Small intestine (tissue), 7 donors: ENCODE data around the gene PRKD2. TPM values are rescaled to one million over a fixed set of nuclear protein-coding genes. Genes with fewer than 3 reads are reported as not detected.

Experiments used
- DNase-seq, 2 donors: peaks; one replicate each; pipeline versions ENCODE4 v3.0.0 to v3.0.0-alpha.2; 2013
- FAIRE-seq: peaks from 2 replicates; lab custom pipeline; 2012; peaks lifted over from hg19 to GRCh38; lab: Jason Lieb, UNC
- H3K27ac ChIP-seq, 3 donors: one replicate each; pipeline ENCODE4 v1.5.1; 2013; ENCODE audit warnings: low read length in 2 of 3, mild to moderate bottlenecking in 2 of 3, control low read depth in 1 of 3, inconsistent platforms in 1 of 3, low read depth in 1 of 3, moderate library complexity in 1 of 3
- H3K27me3 ChIP-seq, 3 donors: one replicate each; pipeline ENCODE4 v1.6.1; 2013; ENCODE audit warnings: low read length in 3 of 3, inconsistent platforms in 1 of 3; ENCODE audit not compliant: control insufficient read depth in 3 of 3, insufficient read depth in 3 of 3
- H3K36me3 ChIP-seq, 3 donors: one replicate each; pipeline ENCODE4 v1.6.1; 2013; ENCODE audit warnings: low read length in 3 of 3, inconsistent platforms in 1 of 3, low read depth in 1 of 3, mild to moderate bottlenecking in 1 of 3, moderate library complexity in 1 of 3; ENCODE audit not compliant: control insufficient read depth in 3 of 3, insufficient read depth in 2 of 3
- H3K4me1 ChIP-seq, 3 donors: one replicate each; pipeline ENCODE4 v1.6.1; 2013; ENCODE audit warnings: low read length in 2 of 3, inconsistent platforms in 1 of 3, low read depth in 1 of 3, mild to moderate bottlenecking in 1 of 3, moderate library complexity in 1 of 3; ENCODE audit not compliant: control insufficient read depth in 3 of 3, insufficient read depth in 2 of 3
- H3K4me3 ChIP-seq, 3 donors: one replicate each; pipeline ENCODE4 v1.5.1; 2013; ENCODE audit warnings: low read length in 3 of 3, control low read depth in 1 of 3, inconsistent platforms in 1 of 3, low read depth in 1 of 3, mild to moderate bottlenecking in 1 of 3, moderate library complexity in 1 of 3
- H3K9me3 ChIP-seq, 2 donors: one replicate each; pipeline ENCODE4 v1.6.1; 2013; ENCODE audit warnings: low read depth in 1 of 2, low read length in 1 of 2; ENCODE audit not compliant: control insufficient read depth in 2 of 2, insufficient read depth in 1 of 2
- WGBS, 3 donors: extraction: QIAGEN DNeasy Blood & Tissue Kit; methylation state at CpG; one replicate each; pipeline ENCODE4 v1.1.7; 2013; 5-methylcytosine and 5-hydroxymethylcytosine counted together
- polyA plus RNA-seq, 4 donors: library from polyadenylated mRNA; stranded (reverse) in 3 of 4; unstranded in 1 of 4; fragments of 200-250 nt in 3 of 4; fragments of 120-200 nt in 1 of 4; gene quantifications; one replicate each; pipeline versions ENCODE4 v1.2.1 to v1.2.3, GENCODE V29; 2013
- donor health status: healthy with polysubstance abuse.
- donor health status: control.
- donor health status: control.
- donor health status: Bipolar disorder and iron deficiency.
- donor health status: healthy.

PRKD2 gene
- polyA plus RNA-seq, 4 donors = 30.7 to 87.4 (median 57.6) TPM

GRCh38 chr19:46729696-46730095, 12.8 kb upstream of the PRKD2 start:
- no peaks in the 10 kb centered on the region for H3K4me1 ChIP-seq
- no peaks in the 10 kb centered on the region for H3K27me3 ChIP-seq
- WGBS, 3 donors = 85 to 90% (median 87%) methylated on average over 7 of the region's 7 CpGs
- DNase-seq (no peak), FAIRE-seq (no peak)
- H3K36me3 ChIP-seq = peaks cover 19 to 92% (median 41%) of the 10 kb centered on the region in 3 donors
- no peaks in the 10 kb centered on the region for H3K9me3 ChIP-seq
- no peak overlapping the region for H3K27ac ChIP-seq
- no peak overlapping the region for H3K4me3 ChIP-seq

- H3K36me3 ChIP-seq = peaks cover 19 to 97% (median 42%) of the 10 kb centered on the region in 3 donors
- H3K4me1 ChIP-seq = no peaks in the 10 kb centered on the region
- H3K4me3 ChIP-seq = no peak overlapping the region
- FAIRE-seq (no peak), DNase-seq (peak; percentile 69 to 79)
- 38 to 42% (median 40%) methylated on average over 19 to 20 of the region's 20 CpGs for WGBS, 3 donors
- no peaks in the 10 kb centered on the region for H3K9me3 ChIP-seq
- no peaks in the 10 kb centered on the region for H3K27me3 ChIP-seq
- no peak overlapping the region for H3K27ac ChIP-seq
Measured at GRCh38 chr19:46728693-46729339, 11.9 kb upstream of the PRKD2 start.

DNA sequence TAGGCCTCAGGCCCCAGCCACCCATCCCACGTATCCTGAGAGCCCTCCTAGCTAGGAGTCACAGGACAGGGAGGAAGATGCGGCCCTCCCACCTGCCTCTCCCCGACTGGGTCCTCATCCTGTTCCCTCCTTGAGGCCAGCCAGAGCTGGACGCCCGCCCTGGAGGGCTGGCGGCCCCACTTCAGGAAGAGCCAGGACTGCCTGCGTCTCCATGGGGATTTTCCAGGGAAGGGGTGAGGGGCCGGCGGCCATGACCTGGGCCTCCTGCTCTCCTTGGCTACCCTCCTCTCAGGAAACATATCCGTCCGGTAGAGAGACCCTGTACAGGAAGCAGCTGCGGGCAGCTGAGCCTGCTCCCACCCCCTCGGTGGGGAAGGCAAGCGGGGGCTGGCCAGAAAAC, 11.3 kb upstream of the PRKD2 start:
- FAIRE-seq (no peak), DNase-seq (no peak)
- Histone ChIP-seq H3K9me3 (no peaks in the 10 kb centered on the region), H3K4me1 (no peaks in the 10 kb centered on the region), H3K27me3 (no peaks in the 10 kb centered on the region), H3K4me3 (no peak overlapping the region), H3K36me3 (peaks cover 19 to 99% (median 42%) of the 10 kb centered on the region in 3 donors), H3K27ac (no peak overlapping the region)
- WGBS, 3 donors = 73 to 96% (median 74%) methylated on average over 12 to 14 of the region's 14 CpGs

GRCh38 chr19:46727757-46728156, 10.8 kb upstream of the PRKD2 start:
- no peak for FAIRE-seq
- WGBS, 3 donors = 88 to 90% (median 89%) methylated on average over 7 to 11 of the region's 11 CpGs
- Histone ChIP-seq H3K27me3 (no peaks in the 10 kb centered on the region), H3K4me1 (no peaks in the 10 kb centered on the region), H3K27ac (no peak overlapping the region), H3K9me3 (no peaks in the 10 kb centered on the region), H3K36me3 (peaks cover 19 to 99% (median 42%) of the 10 kb centered on the region in 3 donors), H3K4me3 (no peak overlapping the region)
- DNase-seq = no peak

DNA sequence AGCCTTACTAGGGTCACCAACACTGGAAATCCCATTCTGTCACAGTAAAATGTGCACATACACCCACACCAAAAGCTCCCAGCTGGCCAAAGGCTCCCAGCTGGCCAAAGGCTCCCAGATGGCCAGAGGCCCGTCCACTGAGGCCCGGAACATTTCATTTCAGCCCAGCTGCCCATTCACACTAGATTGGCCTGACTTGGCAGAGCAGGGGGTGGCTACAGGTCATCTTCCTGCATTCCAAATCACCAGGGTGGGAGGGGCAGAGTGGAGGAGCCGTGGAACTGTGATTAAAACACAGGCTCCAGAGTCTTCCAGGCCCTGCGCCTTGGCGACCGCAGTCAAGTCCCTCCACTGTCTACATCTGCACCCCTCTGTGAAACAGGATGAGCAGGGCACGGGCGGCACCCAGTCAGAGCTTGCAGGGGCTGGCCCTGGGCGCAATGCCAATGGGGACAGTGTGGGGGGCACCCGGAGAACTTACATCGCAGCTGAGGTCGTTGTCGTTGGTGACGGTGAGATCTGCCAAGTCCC, 10.1 kb upstream of the PRKD2 start:
- Histone ChIP-seq H3K4me3 (no peak overlapping the region), H3K36me3 (peaks cover 19 to 99% (median 46%) of the 10 kb centered on the region in 3 donors), H3K27ac (no peak overlapping the region), H3K4me1 (peaks cover 0 to 1% (median 0%) of the 10 kb centered on the region in 3 donors), H3K27me3 (no peaks in the 10 kb centered on the region), H3K9me3 (no peaks in the 10 kb centered on the region)
- FAIRE-seq = no peak
- DNase-seq = no peak
- WGBS, 3 donors = 78 to 94% (median 92%) methylated on average over 14 of the region's 14 CpGs

- no peak overlapping the region for H3K4me3 ChIP-seq
- no peaks in the 10 kb centered on the region for H3K27me3 ChIP-seq
- peaks cover 20 to 99% (median 47%) of the 10 kb centered on the region in 3 donors for H3K36me3 ChIP-seq
- no peaks in the 10 kb centered on the region for H3K9me3 ChIP-seq
- 89 to 95% (median 92%) methylated on average over 9 to 10 of the region's 10 CpGs for WGBS, 3 donors
- H3K4me1 ChIP-seq = peaks cover 0 to 4% (median 0%) of the 10 kb centered on the region in 3 donors
- FAIRE-seq = no peak
- no peak for DNase-seq
- no peak overlapping the region for H3K27ac ChIP-seq
Measured at GRCh38 chr19:46726551-46726950, 9.6 kb upstream of the PRKD2 start.

DNA sequence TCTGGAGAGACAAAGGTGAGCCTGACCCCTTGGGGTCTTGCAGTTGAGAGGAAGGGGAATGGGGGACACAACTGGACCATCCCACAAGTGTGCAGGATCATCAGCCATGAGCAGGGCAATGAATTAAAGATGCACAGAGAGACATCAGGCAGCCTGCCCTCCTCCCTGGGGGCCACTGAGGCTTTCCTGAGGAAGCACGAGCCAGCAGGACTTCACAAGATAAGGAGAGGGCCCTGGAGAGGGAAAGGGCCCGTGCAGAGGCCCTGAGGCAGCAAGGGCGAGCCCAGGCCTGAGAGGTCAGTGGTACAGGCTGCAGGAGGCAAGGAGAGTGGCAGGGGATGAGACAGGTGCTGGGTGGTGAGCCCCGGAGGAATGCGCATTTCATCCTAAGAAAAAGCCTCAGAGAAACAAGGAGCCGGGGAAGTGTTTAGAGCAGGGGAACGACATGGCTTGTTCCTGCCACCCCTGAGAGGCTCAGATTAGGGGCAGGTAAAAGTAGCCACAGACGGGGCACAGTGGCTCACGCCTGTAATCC, 9.0 kb upstream of the PRKD2 start:
- WGBS, 3 donors = 83 to 89% (median 86%) methylated on average over 9 of the region's 9 CpGs
- DNase-seq (no peak), FAIRE-seq (no peak)
- Histone ChIP-seq H3K4me3 (no peak overlapping the region), H3K27me3 (no peaks in the 10 kb centered on the region), H3K27ac (no peak overlapping the region), H3K36me3 (peaks cover 21 to 99% (median 48%) of the 10 kb centered on the region in 3 donors), H3K9me3 (no peaks in the 10 kb centered on the region), H3K4me1 (peaks cover 0 to 4% (median 0%) of the 10 kb centered on the region in 3 donors)

GRCh38 chr19:46725036-46725820, 8.3 kb upstream of the PRKD2 start:
- no peak for FAIRE-seq

More at GRCh38 chr19:46725036-46725820, 8.3 kb upstream of the PRKD2 start:
- WGBS, 3 donors = 92 to 95% (median 95%) methylated on average over 26 of the region's 26 CpGs
- Histone ChIP-seq H3K9me3 (no peaks in the 10 kb centered on the region), H3K4me3 (no peak overlapping the region), H3K36me3 (peaks cover 20 to 99% (median 44%) of the 10 kb centered on the region in 3 donors), H3K4me1 (peaks cover 0 to 4% (median 0%) of the 10 kb centered on the region in 3 donors), H3K27me3 (no peaks in the 10 kb centered on the region), H3K27ac (no peak overlapping the region)
- no peak for DNase-seq
